Pancreas (tissue), 10 donors: ENCODE results near the gene SLC6A19. TPM values are rescaled to one million over a fixed set of nuclear protein-coding genes. Genes with fewer than 3 reads are reported as not detected.

Experiments used
- ATAC-seq, 4 donors: fragments of 200-7000 bp; cut with Tn5 transposase; one replicate each; pipeline versions ENCODE4 v1.8.0 to v1.9.1; 2020; ENCODE audit warnings: mild to moderate bottlenecking in 4 of 4, moderate library complexity in 4 of 4
- DNase-seq, 6 donors: peaks; one replicate each; pipeline ENCODE4 v3.0.0-alpha.2; 2020
- FAIRE-seq: peaks from 2 replicates; lab custom pipeline; 2012; peaks lifted over from hg19 to GRCh38; lab: Jason Lieb, UNC
- H3K27ac ChIP-seq, 4 donors: fragments of 200-600 bp; sonication (generic); 1 replicate in 3 of 4; 2 replicates in 1 of 4; pipeline versions ENCODE4 v1.5.0 to v1.8.0; 2020
- H3K27me3 ChIP-seq, 4 donors: fragments of 200-600 bp; one replicate each; pipeline ENCODE4 v1.8.0; 2021
- H3K36me3 ChIP-seq, 3 donors: fragments of 200-600 bp; sonication (generic) in 1 of 3; one replicate each; pipeline versions ENCODE4 v1.5.0 to v1.8.0; 2020 to 2021
- H3K4me1 ChIP-seq, 3 donors: fragments of 200-600 bp; one replicate each; pipeline ENCODE4 v1.8.0; 2021
- H3K4me3 ChIP-seq, 4 donors: fragments of 200-600 bp; sonication (generic) in 2 of 4; one replicate each; pipeline versions ENCODE4 v1.5.0 to v1.8.0; 2020 to 2021
- H3K9me3 ChIP-seq, 4 donors: fragments of 200-600 bp; one replicate each; pipeline ENCODE4 v1.8.0; 2021
- CTCF ChIP-seq, 4 donors: fragments of 200-600 bp; sonication (generic) in 3 of 4; IDR thresholded peaks; one replicate each; pipeline versions ENCODE4 v1.5.0 to v1.8.0; 2021; ENCODE audit warnings: antibody characterized with exemption in 4 of 4
- WGBS, 2 donors: extraction: QIAGEN DNeasy Blood & Tissue Kit; methylation state at CpG; one replicate each; pipeline ENCODE4 v1.1.7; 2013; 5-methylcytosine and 5-hydroxymethylcytosine counted together
- intact Hi-C, 3 donors: fragments of 100-400 bp; cut with DNase I; formaldehyde crosslinking; loops; one replicate each; pipeline versions ENCODE4 v1.11.1 to v1.14.2; 2022
- polyA plus RNA-seq, 2 donors: library from polyadenylated mRNA; stranded (reverse); fragments of 200-250 nt; gene quantifications; one replicate each; pipeline ENCODE4 v1.2.3, GENCODE V29; 2013
- total RNA-seq, 6 donors: library from RNA; stranded (reverse); fragmentation: NEBNext Ultra II Directional in 4 of 6; extraction: Animal tissue kit (Norgen Biotek cat#: 25700) in 4 of 6; gene quantifications; one replicate each; pipeline versions ENCODE4 v1.2.1 to v1.2.4, GENCODE V29; 2021 to 2023
- donor health status: healthy with polysubstance abuse.
- donor health status: DM: no; HTN: no; CAD: no; lungs with moderate emphysema.
- donor health status: DM: no; HTN: no; CAD: no.
- donor health status: control.
- donor health status: control.
- donor health status: Bipolar disorder and iron deficiency.
- donor health status: DM: yes; HTN: yes; CAD: no.
- donor health status: DM: no; HTN: no; CAD: no.
- donor health status: DM: no; HTN: no; CAD: no.
- donor health status: DM: yes; HTN: yes; CAD: no.

The SLC6A19 gene
- total and polyA plus RNA-seq, 8 donors: 0.08 to 3.9 (median 0.29) TPM

DNA sequence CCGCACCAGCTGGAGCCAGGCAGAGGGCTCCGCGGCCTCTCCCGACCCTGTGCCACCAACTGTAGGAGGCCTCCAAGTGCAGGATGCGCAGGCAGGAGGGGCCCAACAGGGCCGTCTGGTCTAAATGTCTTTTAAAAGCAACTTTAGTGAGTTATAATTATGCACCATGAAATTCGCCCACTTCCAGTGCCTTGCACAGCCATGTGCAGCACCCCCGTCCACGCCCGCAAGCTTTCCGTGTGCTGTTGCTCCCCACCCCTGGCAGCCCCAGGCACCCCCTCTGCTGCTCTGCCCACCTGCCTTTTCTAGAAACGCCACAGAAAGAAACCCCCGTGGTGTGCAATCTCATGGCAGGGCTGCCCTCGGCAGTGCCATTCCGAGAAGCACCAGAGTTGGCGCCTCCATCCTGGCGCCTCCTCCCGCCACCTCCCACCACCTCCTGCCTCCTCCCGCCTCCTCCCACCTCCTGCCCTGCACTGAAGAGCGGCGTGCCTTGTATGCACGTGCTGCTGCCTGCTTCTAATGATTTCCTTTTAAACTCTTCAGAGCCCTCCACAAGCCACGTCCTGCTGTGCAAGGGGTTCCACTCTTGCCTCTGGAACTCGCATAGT, 16.3 kb downstream of the SLC6A19 start:
- DNase-seq: peak in 1 of 6 donors; percentile 8
- no peak for TF ChIP-seq CTCF (IDR thresholded peaks at IDR 0.05)
- Histone ChIP-seq H3K4me1 (no peaks in the 10 kb centered on the region), H3K4me3 (no peak overlapping the region), H3K9me3 (no peaks in the 10 kb centered on the region), H3K27ac (no peak overlapping the region), H3K36me3 (no peaks in the 10 kb centered on the region), H3K27me3 (no peaks in the 10 kb centered on the region)
- WGBS, 2 donors: 49 to 66% methylated on average over 24 of the region's 24 CpGs
- intact Hi-C loops: no loop called here
- ATAC-seq: no peak
- FAIRE-seq: no peak

GRCh38 chr5:1218351-1219080, 17.1 kb downstream of the SLC6A19 start:
- intact Hi-C loops: no loop called here
- WGBS, 2 donors: 74 to 88% methylated on average over 38 of the region's 38 CpGs
- no peak for FAIRE-seq

DNA sequence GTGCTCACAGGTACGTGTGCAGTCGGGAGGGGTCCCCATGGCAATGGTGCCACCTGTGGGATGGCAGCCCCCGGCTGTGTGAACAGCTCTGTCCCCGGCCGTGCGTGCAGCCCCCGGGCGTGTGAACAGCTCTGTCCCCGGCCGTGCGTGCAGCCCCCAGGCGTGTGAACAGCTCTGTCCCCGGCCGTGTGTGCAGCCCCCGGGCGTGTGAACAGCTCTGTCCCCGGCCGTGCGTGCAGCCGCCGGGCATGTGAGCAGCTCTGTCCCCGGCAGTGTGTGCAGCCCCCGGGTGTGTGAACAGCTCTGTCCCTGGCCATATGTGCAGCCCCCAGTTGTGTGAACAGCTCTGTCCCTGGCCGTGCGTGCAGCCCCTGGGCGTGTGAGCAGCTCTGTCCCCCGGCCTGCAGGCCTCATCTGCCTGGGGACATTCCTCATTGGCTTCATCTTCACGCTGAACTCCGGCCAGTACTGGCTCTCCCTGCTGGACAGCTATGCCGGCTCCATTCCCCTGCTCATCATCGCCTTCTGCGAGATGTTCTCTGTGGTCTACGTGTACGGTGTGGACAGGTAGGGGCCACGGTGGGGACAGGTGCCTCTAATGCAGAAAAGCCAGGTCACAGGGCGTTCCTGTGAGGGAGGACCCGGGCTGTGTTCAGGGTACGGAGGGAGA, 17.8 kb downstream of the SLC6A19 start:
- peak in 2 of 6 donors; percentile 6 to 49 for DNase-seq
- Histone ChIP-seq H3K27ac (no peak overlapping the region), H3K4me1 (no peaks in the 10 kb centered on the region), H3K9me3 (no peaks in the 10 kb centered on the region), H3K27me3 (no peaks in the 10 kb centered on the region), H3K4me3 (no peak overlapping the region), H3K36me3 (no peaks in the 10 kb centered on the region)
- no peak for ATAC-seq
- WGBS, 2 donors: 64 to 67% methylated on average over 36 to 38 of the region's 38 CpGs
- no peak for TF ChIP-seq CTCF (IDR thresholded peaks at IDR 0.05)
- no peak for FAIRE-seq
- intact Hi-C loops: no loop called here

More at GRCh38 chr5:1218351-1219080, 17.1 kb downstream of the SLC6A19 start:
- no peak for ATAC-seq
- TF ChIP-seq CTCF (IDR thresholded peaks at IDR 0.05): no peak
- DNase-seq: peak in 2 of 6 donors; percentile 15 to 56
- Histone ChIP-seq H3K9me3 (no peaks in the 10 kb centered on the region), H3K4me1 (no peaks in the 10 kb centered on the region), H3K36me3 (no peaks in the 10 kb centered on the region), H3K4me3 (no peak overlapping the region), H3K27ac (no peak overlapping the region), H3K27me3 (no peaks in the 10 kb centered on the region)

DNA sequence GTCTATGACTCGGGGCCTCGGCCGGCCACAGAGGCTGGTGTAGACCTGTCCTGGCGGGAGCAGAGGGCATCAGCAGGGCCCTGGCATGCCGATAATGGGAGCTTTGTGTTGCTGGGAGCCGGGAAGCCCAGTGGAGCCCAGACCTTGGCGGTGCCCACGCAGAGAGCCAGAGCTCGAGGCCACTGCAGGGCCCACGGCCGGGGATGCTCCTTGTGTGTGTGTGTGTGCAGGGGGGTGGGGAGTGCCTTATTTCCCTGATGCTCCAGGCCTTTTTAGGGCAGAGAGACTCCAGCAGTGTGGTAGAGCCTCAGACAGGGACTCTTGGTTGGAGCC, 18.3 kb downstream of the SLC6A19 start:
- no peak for TF ChIP-seq CTCF (IDR thresholded peaks at IDR 0.05)
- intact Hi-C loops: no loop called here
- ATAC-seq (no peak), FAIRE-seq (no peak), DNase-seq (no peak)
- Histone ChIP-seq H3K4me1 (no peaks in the 10 kb centered on the region), H3K27ac (no peak overlapping the region), H3K36me3 (no peaks in the 10 kb centered on the region), H3K9me3 (no peaks in the 10 kb centered on the region), H3K4me3 (no peak overlapping the region), H3K27me3 (no peaks in the 10 kb centered on the region)
- 72 to 77% methylated on average over 11 of the region's 11 CpGs for WGBS, 2 donors
